ENCODE data around the gene VSIR.

The VSIR gene

DNA sequence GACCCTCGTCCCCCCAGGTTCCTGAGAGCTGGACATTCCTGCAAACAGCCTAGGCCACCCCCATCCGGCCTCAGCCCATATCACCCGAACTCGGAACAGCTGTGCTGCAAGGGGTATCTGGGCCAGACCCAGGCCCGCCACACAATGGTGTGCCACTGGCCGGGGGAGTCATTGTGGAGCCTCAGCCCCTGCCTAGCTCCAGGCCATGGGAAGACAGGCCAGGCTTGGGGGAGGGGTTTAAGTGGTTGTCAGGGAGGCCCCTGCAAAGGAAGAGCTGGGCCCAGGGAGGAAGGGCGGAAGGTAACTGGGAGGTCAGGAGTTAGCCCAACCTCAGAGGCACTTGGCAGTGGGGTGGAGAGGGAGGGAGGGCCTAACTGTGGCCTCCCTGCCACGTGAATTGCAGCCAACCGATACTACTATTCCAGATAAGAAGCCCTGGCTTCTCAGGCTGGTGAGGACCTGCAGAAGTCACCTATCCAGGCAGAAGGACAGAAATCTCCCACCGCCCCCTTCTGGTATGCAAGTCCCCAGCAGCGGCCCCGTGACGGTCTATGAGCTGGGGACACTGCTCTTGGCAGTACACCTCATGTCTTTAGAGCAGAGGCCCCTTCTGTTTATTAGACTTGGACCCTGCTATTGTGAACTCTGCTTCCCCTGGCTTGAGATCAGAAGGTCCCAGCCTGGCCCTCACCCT is 26.8 kb downstream of the VSIR start:
- no peak for DNase-seq

DNA sequence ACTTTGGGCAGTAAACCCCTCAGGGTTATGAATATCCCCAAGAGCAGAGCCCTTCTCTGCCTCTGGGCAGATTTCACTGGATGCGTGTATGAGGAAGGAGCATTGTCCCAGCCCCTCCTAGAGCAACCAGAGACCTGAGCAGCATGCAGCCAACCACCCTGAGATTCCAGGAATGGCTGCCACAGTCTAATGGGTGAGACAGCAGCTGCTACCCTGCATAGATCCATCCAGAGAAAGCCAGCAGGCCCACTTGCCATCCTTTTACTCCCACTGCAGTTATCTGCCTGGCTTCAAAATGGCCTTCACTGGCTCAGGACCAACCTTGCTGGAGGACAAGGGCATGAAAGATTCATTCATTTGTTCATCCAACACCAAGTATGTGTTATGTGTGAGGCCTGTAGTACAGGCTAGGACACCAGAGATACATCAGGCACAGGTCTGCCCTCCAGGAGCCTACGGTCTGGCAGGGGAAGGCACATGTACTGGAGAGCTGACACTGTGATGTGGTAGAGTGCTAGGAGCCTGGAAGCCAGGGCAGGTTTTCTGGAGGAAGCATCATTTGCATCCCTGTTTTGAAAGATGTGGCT is 27.6 kb downstream of the VSIR start:
- no peak for DNase-seq

DNA sequence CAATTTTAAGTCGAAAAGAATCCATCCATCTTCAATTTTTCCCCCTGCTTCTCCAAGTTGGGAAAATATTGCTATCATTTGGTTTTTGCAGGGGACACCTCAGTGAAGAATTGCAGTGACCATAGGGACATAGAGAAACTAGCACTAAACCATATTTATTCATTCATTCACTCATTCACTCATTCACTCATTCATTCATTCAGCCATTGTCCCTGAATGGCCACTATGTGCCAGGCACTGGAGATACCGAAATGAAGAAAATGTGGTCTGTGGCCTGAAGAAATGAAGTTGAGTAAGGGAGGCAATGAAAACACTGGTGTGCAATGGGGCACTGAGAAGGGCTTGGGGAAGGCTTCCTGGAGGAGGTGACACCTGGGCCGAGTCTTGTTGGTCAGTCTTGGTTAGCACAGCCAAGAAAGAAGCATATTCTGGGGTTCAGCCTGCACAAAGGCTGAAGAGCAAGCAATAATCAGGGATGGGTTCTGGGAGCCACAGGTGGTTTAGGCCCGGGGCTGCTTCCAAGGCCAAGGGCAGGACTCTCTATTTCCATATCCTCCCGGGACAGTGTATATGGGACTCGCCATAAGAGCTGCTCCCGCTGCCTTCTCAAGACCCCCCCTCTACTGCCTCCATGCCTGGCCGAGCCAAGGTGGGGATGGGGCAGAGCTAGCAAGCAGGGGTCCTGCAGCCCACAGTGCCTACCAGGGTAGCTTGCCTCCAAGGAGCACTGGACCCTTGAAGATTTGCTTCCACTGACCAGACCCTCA is 28.2 kb downstream of the VSIR start:
- no peak for DNase-seq

DNA sequence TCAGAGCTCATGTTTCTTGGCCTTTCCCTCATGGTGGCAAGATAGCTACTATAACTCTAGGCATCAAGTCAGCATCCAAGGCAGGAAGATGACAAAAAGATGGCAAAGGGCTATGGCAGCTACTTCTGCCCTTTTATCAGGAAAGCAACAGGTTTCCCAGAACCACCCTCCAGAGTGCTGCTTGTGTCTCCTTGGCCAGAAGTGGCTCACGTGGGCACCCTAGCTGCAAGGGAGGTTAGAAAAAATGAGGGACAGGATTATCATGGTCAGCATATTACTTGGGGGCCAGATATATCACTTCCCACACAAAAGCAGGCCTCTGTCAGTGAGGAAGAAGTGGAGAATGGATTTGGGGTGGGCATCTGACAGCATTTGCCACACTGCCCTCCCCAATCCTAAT is 29.5 kb downstream of the VSIR start:
- DNase-seq: no peak

DNA sequence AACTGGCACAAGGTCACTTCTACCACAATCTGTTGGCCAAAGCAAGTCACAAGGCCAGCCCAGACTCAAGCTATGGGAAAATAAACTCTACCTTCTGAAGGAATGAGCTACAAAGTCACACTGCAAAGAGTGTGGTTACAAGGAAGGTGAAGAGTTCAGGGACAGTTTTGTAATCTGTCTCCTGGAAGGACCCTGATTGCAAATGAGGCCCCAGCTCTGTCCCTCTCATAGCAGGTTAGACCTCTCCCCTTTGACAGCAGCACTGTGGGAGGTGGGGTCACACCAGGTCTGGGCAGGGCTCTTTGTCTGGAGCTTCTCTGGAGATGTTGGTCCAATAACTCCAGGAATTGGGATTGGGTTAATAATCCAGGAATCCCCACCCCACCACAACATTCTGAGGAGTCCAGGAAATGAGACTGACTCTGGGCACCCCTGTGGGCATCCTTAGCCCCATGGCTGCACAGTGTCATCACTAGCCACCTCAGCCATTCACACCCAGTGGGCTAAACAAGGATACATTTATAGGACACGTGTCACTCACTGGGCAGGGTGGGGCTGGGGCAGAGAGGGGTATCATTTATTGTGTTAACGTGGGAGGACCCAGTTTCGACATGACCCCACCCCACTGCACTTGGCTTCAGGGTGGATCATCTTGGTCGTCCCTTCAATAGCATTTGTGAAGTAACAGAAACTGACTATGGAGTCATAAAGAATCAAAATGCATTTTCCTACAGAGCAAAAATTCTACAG is 30.1 kb downstream of the VSIR start:
- DNase-seq: no peak

DNA sequence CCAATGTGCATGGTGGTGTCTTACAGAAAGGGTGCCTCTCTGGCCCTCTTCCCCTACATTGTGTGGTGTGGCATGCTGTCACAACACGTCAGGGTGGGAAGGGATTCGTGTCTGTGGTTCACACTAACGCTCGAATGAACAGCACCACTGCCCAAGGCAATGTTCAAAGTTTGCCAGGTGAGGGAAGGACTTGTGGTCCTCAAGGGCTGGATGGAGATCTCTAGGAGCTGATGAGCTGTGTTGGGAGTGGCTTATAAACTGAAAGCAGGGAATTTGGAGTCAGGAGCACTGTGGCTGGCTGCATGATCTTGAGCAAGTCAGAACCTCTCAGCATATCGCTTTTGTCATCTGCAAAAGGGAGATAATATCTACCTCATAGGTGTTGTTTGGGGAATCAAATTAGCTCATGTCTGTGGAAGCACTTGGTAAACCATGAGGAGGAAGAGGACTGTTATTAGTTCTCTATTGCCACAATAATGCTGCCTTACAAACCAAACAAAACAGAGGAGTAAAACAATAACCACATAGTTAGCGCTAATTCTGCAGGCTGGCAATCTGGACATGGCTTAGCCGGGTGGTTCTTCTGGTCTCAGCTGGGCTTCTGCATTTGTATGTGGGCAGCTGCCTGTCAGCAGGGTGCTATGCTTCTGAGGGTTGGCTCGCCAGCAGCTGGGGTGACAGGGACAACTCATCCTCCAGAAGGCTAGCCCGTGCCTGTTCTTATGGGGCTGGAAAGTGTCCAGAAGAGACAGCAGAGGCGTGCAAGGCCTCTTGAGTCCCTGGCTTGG is 30.8 kb downstream of the VSIR start:
- DNase-seq: no peak

DNA sequence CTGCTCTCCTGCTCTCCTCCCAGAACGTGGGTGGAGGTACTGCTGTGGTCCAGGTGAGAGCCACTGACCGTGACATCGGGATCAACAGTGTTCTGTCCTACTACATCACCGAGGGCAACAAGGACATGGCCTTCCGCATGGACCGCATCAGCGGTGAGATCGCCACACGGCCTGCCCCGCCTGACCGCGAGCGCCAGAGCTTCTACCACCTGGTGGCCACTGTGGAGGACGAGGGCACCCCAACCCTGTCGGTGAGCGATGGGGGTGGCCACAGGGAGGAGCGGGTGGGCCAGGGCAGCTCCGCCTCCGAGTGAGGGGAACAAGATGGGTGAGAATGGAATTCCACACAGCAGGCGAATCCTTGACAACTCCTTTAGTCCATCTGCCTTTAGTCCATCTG is 31.6 kb downstream of the VSIR start:
- no peak for DNase-seq

DNA sequence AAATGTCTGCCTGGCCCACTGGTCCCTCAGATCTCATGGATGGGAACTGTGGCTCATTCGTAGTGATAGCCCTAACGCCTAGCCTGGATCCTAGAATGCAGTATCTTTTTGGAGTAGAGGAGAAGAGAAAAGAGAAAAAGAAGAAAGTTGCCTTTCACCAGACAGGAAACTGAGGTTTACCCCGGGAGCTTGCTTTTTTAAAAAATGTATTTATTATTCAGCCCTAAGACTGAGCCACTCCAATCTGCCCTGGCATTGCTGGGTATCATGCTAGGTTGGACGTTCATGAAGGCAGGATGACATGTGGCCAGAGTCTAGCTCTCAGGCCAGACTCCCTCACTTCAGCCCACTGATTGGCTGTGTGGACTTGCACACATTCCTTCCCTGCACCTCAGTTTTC is 32.3 kb downstream of the VSIR start:
- DNase-seq: no peak

DNA sequence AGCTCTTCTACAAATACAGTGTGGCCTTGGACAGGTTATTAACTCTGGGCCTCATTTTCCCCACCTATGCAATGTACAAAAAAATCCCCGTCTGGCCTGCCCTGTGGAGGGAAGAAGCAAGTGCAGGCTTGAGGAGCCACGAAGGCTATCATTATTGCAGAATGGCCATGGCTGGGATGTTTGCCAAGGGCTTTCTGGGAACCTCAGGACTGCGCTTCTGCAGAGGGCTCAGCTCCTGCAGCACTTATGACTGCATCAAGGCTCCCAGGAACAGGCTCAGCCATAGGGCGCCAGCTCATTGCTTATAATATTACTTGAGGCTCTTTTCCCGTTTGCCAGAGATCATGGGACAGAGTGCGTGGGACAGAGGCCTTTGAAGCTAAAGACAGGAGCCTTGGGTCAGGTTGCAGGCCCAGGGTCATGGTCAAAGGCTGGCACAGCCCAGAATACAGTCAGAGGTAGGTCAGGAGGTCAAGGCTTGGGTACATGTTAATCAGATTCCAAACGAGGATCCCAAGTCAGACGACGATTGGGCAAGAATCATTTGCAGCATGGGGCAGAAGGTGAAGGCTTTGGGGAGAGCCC is 33.2 kb downstream of the VSIR start:
- no peak for DNase-seq

DNA sequence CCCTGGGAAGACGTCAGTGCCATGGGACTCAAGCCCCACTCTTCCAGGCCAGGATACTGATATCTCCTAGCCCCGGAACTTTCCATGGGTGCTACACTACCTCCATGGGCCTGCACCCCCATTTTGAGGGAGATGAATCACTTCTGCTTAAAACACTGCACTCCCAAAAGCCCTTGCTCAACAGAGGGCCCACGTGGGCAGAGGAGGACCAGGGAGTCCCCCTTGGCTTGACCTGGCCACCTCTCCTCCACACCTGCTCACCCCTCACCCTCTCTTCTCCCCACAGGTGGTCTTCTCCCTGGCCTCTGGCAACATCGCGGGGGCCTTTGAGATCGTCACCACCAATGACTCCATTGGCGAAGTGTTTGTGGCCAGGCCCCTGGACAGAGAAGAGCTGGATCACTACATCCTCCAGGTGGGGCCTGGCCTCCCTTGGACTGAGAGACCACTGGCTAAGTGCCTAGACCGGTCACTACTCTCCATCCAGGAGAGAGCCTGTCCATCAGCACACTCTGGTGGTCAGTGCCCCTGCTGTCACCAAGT is 33.9 kb downstream of the VSIR start:
- DNase-seq: no peak

DNA sequence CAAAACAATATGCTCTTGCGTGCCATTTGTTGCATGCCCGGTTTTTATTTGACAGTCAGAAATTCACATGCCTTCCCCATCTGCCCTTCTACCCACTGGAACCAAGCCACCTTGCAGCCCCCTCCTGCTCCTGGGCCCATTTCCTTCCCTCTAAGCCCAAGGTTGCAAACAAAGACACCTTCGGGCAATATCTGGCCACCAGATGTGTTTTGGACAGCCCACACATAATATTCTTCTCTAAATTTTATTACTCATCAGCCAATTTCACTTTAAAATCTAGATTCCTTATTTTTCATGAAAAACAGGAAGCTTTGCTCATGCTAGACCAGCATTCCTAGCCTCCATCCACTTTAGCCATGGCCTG is 35.5 kb downstream of the VSIR start:
- DNase-seq: no peak

DNA sequence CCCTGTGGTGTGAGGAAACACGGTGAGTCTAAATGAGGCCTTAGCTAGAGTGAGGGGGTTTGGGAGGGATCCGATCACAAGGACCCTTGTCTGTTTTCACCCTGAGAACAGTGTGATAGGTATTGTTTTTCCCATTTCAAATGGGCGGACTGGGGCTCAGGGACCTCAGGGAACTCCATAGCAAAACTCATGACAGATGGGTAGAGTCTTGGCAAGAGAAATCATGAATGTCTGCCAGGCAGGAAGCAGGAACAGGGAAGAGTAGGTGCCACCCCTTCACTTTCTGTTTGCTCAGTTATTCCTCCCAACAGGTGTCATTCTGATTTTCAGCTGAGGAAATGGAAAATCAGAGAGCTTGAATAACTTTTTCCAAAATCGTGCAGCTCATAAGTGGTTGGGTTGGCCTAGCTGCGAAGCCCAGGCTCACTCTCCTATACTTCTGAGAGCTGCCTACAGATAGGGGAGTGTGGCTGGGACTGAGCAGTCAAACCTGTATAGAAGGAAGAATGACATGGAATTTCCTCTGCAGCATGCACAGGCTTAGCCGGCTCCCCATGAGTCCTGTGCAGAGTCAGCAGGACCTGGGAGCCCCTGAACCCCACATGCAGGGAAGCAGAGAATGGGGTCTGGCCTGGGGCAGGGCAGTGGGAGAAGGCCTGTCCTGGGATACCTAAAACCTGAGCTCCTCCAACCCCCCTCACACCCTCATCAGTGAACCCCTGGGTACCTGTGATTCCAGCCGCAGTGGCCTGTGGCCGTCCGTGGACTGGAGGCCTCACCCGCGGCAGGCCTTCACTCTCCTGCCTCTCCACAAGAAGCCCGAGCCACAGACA is 36.1 kb downstream of the VSIR start:
- no peak for DNase-seq

DNA sequence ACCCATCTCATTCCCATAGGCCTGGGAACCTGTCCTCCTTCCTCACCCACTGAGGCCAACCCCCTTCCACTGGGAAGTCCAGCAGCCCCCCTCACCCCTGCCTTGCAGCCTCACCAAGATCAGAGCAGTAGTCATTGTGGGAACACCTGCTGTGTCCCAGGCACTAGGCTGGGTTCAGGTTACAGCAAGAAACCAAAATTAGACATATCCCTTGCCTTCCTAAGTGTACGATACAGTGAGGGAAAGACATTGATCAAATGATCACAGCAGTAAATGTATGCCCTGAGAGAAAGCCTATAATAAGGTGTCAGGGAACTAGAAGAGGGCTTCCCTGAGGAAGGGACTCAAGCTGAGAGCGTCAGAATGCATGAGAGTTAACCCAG is 36.8 kb downstream of the VSIR start:
- DNase-seq: no peak

DNA sequence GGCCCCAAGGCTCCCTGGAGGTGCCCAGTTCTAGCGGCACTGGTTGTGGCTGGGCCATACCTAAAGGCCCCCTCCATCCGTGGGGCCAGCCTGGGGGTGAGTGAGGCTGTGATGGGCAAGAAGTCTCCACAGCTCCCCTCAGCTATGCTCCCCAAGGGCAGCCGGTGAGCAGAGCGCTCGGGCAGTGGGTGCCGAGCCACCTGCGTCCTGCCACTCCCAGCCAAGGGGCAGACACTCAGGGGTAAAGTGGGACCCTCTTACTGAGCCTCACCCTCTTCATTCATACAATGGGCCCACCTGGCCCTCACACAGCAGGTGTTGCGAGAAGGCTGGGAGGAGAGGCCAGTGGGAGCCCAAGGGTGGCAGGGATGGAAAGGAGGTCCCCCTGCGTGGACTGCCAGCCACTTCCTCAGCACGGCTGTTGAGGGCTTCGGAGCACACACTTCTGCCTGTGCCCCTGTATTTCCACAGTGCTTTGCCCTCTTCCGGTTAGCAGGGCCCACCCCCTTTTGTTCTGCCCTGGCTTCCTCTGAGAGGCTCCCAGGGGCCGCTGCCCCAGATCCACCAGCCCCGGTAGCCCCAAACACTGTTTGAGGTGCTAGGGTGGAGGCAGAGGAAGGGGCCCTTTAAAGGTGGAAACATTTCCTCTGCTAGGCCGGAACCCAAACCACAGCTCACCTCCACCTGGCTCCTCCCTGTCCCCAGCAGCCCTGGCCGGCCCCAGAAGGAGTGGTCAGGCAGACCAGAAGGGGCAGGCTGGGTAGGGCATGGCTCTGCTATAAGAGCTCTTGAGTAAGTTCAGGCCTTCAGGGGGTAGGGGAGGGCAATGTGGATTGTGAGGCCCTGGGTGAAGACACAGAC is 37.4 kb downstream of the VSIR start:
- DNase-seq: no peak

DNA sequence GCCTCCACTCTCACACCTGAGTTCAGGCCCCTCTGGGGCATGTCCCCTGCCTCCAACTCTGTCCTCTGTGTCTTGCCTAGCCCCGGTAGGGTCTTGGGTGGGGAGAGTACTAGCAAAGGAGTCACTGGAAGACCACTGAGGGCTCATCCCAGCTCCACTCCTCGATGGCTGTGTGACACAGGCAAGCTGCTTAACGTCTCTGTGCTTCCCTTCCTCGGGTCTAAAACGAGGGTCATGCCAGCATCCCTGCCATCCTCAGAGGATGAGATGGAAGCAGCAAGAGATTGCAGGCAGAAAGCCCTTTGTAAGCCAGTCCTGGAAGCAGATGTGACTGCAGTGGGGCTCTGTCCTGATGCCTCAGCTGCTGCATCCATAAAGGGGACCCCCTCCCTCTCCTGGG is 38.5 kb downstream of the VSIR start:
- DNase-seq: no peak

DNA sequence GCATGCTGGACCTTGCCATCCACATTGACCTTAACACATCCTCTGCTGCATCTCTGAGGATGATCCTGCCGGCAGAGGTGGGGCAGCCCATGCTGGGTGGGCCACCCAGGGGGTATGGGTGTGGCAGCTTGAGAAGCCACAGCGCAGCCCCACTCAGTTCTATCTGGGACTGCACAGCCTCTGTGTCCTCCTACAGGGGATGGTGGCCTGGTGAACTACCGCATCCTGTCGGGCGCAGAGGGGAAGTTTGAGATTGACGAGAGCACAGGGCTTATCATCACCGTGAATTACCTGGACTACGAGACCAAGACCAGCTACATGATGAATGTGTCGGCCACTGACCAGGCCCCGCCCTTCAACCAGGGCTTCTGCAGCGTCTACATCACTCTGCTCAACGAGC is 41.5 kb downstream of the VSIR start:
- no peak for DNase-seq

DNA sequence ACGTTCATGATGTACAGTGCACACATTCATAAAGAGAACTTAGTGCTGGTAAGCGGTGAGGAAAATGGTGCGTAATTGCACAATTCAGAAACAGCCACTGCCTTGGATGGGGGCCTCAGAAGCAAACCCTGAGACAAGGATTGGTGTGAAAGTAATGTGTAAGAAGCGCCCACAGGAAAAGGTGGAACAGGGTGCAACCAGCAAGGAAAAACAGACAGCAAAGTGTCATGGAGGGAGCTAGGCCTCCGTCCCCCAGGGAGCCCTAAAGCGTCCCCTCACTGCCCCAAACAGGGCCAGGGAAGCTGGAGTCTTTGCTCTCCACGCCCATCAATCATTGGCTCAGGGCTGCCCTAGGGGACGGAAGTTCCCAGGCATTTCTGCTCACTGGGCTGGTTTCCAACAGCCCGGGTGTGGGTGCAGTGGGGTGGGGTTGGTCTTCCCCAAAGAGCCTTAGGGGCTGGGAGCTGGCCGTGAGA is 44.1 kb downstream of the VSIR start:
- no peak for DNase-seq

DNA sequence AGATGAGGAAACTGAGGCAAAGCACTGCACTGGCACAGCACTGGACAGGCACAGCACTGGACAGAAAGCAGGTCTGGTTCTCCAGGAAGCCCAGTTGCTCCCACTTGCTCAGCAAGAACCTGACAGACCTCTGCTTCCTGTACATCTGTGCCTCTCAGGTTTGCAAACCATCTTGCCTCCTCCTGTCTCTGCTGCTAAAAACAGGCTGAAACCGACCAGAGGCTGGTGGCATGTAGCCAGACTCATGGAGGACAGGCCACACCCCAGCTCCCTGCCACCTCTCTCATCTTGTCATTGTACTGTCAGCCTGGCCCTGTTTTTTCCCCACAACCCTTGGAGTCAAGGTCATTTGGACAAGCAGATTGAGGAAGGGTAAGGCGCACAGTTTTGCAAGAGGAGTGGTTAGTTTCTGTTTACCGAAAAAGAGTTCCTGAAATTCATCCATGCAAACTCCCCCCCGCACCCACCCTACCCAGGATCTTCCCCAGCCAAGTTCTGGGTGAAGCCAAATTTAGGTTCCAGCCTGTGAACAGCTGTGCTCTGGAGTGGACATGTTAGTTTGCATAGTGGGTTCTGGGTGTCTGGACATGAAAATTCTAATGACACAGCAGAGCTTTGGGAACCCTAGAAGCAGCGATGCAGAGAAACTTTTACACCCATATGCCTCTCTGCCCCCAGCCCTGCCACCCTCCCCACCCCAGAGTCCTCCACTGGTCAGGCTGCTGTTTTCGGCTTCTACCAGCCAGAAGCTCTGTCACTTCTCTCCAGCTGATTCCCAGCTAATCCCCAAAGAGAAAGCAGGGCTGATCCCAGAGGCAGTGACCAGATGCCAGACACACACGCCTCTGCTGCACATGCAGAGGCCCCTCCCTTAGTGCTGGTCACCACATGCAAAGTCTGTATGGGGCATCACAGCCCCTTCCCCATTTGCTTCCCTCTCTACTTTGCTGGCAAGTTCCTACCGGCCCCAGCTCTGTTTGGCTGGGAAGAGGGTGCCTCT is 45.3 kb downstream of the VSIR start:
- DNase-seq: no peak
